GM21717 (cell line): ENCODE data around the gene MASTL.

Source experiments
- ATAC-seq: cut with Tn5 transposase; IDR thresholded peaks from one replicate; pipeline ENCODE4 v1.9.1; 2021; ENCODE audit warnings: mild to moderate bottlenecking, moderate library complexity; ENCODE audit not compliant: unreplicated experiment

The MASTL gene

GRCh38 chr10:27225011-27225590, 69.9 kb downstream of the MASTL start:
- no peak for ATAC-seq

- ATAC-seq: no peak
These were observed 70.6 kb downstream of the MASTL start for GRCh38 chr10:27225642-27226257.

- ATAC-seq: no peak
These were observed 74.9 kb downstream of the MASTL start for GRCh38 chr10:27230022-27230421.

- ATAC-seq: no peak
These were observed 80.6 kb downstream of the MASTL start for GRCh38 chr10:27235706-27236105.
